ENCODE data around the gene GPS2.
"Not testable (repeated sequence)": the region's sequence is repeated elsewhere in the genome, so short reads cannot be mapped to it uniquely, and the experiment has no call there.

Gene GPS2

GRCh38 chr17:7337600-7337999 lies 22.4 kb upstream of the GPS2 start:
- not testable (repeated sequence) for DNase-seq (ENCODE audit: low read depth in 2 of 2)

- peak; percentile 70 to 91 for DNase-seq (ENCODE audit: low read depth in 2 of 2)
Measured at GRCh38 chr17:7336240-7337175, 21.3 kb upstream of the GPS2 start, which contains the start of gene ACAP1. Gene ACAP1, plus strand, starts transcription at chr17:7336529. Its CDS starts 206 bp downstream, at chr17:7336735.

GRCh38 chr17:7335765-7336164 lies 20.6 kb upstream of the GPS2 start:
- DNase-seq (ENCODE audit: low read depth in 2 of 2): not testable (repeated sequence)

GRCh38 chr17:7334938-7335538 lies 19.9 kb upstream of the GPS2 start:
- no peak for DNase-seq (ENCODE audit: low read depth in 2 of 2)

GRCh38 chr17:7332600-7333069 lies 17.5 kb upstream of the GPS2 start:
- DNase-seq (ENCODE audit: low read depth in 2 of 2): not testable (repeated sequence)

GRCh38 chr17:7332111-7332510 lies 17.0 kb upstream of the GPS2 start:
- DNase-seq (ENCODE audit: low read depth in 2 of 2): no peak

- no peak for DNase-seq (ENCODE audit: low read depth in 2 of 2)
Measured at GRCh38 chr17:7330638-7331015, 15.5 kb upstream of the GPS2 start.

GRCh38 chr17:7329997-7330637 lies 15.0 kb upstream of the GPS2 start:
- peak; percentile 57 to 75 for DNase-seq (ENCODE audit: low read depth in 2 of 2)

GRCh38 chr17:7329374-7329996 lies 14.3 kb upstream of the GPS2 start:
- DNase-seq (ENCODE audit: low read depth in 2 of 2): peak; percentile 90 to 96

- DNase-seq (ENCODE audit: low read depth in 2 of 2): no peak
Measured at GRCh38 chr17:7328840-7329373, 13.7 kb upstream of the GPS2 start, which contains the start of gene NEURL4. Gene NEURL4, minus strand, starts transcription at chr17:7329335. Its CDS starts 23 bp downstream, at chr17:7329312.

GRCh38 chr17:7328009-7328408 lies 12.8 kb upstream of the GPS2 start:
- DNase-seq (ENCODE audit: low read depth in 2 of 2): no peak

- DNase-seq (ENCODE audit: low read depth in 2 of 2): no peak
Measured at GRCh38 chr17:7327501-7327900, 12.3 kb upstream of the GPS2 start.

GRCh38 chr17:7327056-7327455 lies 11.9 kb upstream of the GPS2 start:
- no peak for DNase-seq (ENCODE audit: low read depth in 2 of 2)

GRCh38 chr17:7326186-7326585 lies 11.0 kb upstream of the GPS2 start:
- DNase-seq (ENCODE audit: low read depth in 2 of 2): no peak

- no peak for DNase-seq (ENCODE audit: low read depth in 2 of 2)
Measured at GRCh38 chr17:7325031-7325528, 9.9 kb upstream of the GPS2 start.

GRCh38 chr17:7324438-7324779 lies 9.2 kb upstream of the GPS2 start:
- no peak for DNase-seq (ENCODE audit: low read depth in 2 of 2)

GRCh38 chr17:7323731-7324437 lies 8.7 kb upstream of the GPS2 start:
- DNase-seq (ENCODE audit: low read depth in 2 of 2): peak; percentile 35 to 64

GRCh38 chr17:7322520-7323194 lies 7.5 kb upstream of the GPS2 start:
- DNase-seq (ENCODE audit: low read depth in 2 of 2): no peak

- no peak for DNase-seq (ENCODE audit: low read depth in 2 of 2)
Measured at GRCh38 chr17:7321466-7321865, 6.3 kb upstream of the GPS2 start.
